A673 (cell line): ENCODE measurements around the gene PRR7. TPM values are rescaled to one million over a fixed set of nuclear protein-coding genes. Genes with fewer than 3 reads are reported as not detected.

Source experiments
- BruUV-seq: library from RNA; stranded (reverse); fragments of 400-500 nt; replicated peaks from 2 replicates; lab custom pipeline; 2021; lab: Mats Ljungman, UMichigan
- CTCF ChIA-PET: fragments of 300-600 bp; sonication (Branson Sonifier 250); formaldehyde crosslinking; loops from one replicate; lab custom pipeline; 2022; ENCODE audit warnings: antibody characterized with exemption; lab: Charles Lee
- POLR2A ChIA-PET: fragments of 300-600 bp; sonication (Branson Sonifier 250); formaldehyde crosslinking; loops from one replicate; lab custom pipeline; 2022; ENCODE audit warnings: antibody characterized with exemption; ENCODE audit not compliant: low non-redundant PET; lab: Charles Lee
- DNase-seq: peaks from one replicate; pipeline ENCODE4 v3.0.0-alpha.2; 2015; ENCODE audit warnings: low spot score
- H3K27ac ChIP-seq: fragments of 200-600 bp; sonication (generic); 2 replicates; pipeline ENCODE4 v1.5.1; 2016; ENCODE audit warnings: mixed run types, low read depth, mild to moderate bottlenecking, mixed read lengths, antibody characterized with exemption, low read length; ENCODE audit not compliant: poor library complexity, severe bottlenecking
- H3K27me3 ChIP-seq: fragments of 200-600 bp; sonication (generic); replicated peaks from 2 replicates; pipeline ENCODE4 v1.6.1; 2017; ENCODE audit warnings: mixed run types, low read depth, mild to moderate bottlenecking, mixed read lengths, antibody characterized with exemption, low read length; ENCODE audit not compliant: insufficient read depth, poor library complexity
- H3K36me3 ChIP-seq: fragments of 200-600 bp; sonication (generic); 2 replicates; pipeline ENCODE4 v1.6.1; 2016; ENCODE audit warnings: mixed run types, mild to moderate bottlenecking, mixed read lengths, antibody characterized with exemption, low read length; ENCODE audit not compliant: insufficient read depth, poor library complexity, severe bottlenecking
- H3K4me1 ChIP-seq: fragments of 200-600 bp; sonication (generic); 2 replicates; pipeline ENCODE4 v1.6.1; 2017; ENCODE audit warnings: mixed run types, mild to moderate bottlenecking, mixed read lengths, antibody characterized with exemption, low read length; ENCODE audit not compliant: insufficient read depth, poor library complexity, severe bottlenecking
- H3K4me3 ChIP-seq: fragments of 200-600 bp; sonication (generic); 2 replicates; pipeline ENCODE4 v1.5.1; 2016; ENCODE audit warnings: low read depth, mixed run types, mild to moderate bottlenecking, mixed read lengths, low read length; ENCODE audit not compliant: poor library complexity, severe bottlenecking
- H3K9me3 ChIP-seq: fragments of 200-600 bp; sonication (generic); 2 replicates; pipeline ENCODE4 v1.6.1; 2016; ENCODE audit warnings: mixed run types, low read depth, mild to moderate bottlenecking, mixed read lengths, antibody characterized with exemption, low read length; ENCODE audit not compliant: poor library complexity, severe bottlenecking
- EZH2 ChIP-seq: fragments of 200-600 bp; sonication (generic); IDR thresholded peaks from 2 replicates; pipeline ENCODE4 v1.6.1; 2017; ENCODE audit warnings: borderline replicate concordance, low read depth, mild to moderate bottlenecking, mixed read lengths, antibody characterized with exemption, low read length; ENCODE audit not compliant: poor library complexity, severe bottlenecking
- intact Hi-C: fragments of 100-400 bp; cut with micrococcal nuclease; formaldehyde crosslinking; loops from one replicate; pipeline ENCODE4 v1.10.0; 2022; ENCODE audit not compliant: unreplicated experiment
- total RNA-seq: library from RNA; stranded (reverse); gene quantifications from 2 replicates; pipeline ENCODE4 v1.2.3, GENCODE V29; 2021
- TF ChIP-seq, protein P1 (sequence below): fragments of 300-800, 200-600 bp; sonication (generic); conservative IDR thresholded peaks from 2 replicates; pipeline ENCODE4 v1.5.1; 2017; ENCODE audit warnings: low read depth, mild to moderate bottlenecking, antibody characterized with exemption, low read length, moderate library complexity, mixed read lengths

Gene PRR7
- total RNA-seq, 1 experiment from 2014 or later: 3.0 TPM

DNA sequence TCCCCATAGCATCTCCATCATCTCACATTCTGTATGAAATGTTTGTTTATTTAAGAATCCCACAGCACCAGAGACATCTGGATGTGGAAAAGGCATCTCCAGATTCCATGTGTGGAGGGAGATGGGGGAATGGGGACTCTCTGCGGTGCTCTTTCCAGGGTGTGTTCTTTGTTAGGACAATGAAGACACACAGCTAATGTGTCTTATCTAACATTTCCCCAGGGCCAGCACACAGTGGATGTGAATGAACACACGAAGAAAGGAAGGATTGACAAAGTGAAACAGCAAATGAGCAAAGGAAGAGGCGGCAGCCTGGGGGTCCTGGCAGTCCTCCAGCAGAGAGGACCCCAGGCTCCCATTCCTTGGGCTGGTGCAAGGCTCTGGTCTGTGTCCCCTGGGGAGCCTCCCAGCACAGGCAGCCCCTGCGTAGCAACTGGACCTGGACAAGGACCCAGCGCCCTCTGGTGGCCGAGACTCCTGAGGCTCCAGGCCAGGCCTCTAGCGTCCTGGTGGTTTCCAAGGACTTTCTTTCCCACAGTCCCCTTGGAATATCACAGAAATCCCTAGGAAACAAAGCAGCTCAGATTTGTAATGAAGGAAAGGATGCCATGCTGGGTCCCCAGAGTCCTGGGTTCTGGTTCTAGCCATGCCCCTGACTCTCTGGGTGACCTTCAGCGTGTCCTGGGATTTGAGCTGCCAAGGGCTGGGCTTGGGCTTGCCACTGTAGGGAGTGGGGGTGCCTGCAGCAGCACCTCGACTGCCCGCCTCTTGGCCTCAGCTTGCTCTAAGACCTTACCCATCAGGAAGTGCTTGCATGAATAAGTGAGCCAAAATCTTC, 54.3 kb downstream of the PRR7 start:
- Histone ChIP-seq H3K9me3 (no peaks in the 10 kb centered on the region), H3K4me3 (no peak overlapping the region), H3K36me3 (no peaks in the 10 kb centered on the region), H3K27me3 (no peaks in the 10 kb centered on the region), H3K27ac (no peak overlapping the region), H3K4me1 (peaks cover 14% of the 10 kb centered on the region)
- ChIA-PET POLR2A (no interaction called here), CTCF (interaction anchor here (0.6 to 1.5 kb wide), 6 partner anchors 13 to 387 kb away, joined by 3 to 6 read pairs (median 4); no protein-coding TSS in a partner anchor)
- BruUV-seq: no TSS peak
- intact Hi-C loops: loop anchor here (1.0 kb wide), 2 partner anchors 111 to 387 kb away; no protein-coding TSS in a partner anchor
- TF ChIP-seq, protein P1, sequence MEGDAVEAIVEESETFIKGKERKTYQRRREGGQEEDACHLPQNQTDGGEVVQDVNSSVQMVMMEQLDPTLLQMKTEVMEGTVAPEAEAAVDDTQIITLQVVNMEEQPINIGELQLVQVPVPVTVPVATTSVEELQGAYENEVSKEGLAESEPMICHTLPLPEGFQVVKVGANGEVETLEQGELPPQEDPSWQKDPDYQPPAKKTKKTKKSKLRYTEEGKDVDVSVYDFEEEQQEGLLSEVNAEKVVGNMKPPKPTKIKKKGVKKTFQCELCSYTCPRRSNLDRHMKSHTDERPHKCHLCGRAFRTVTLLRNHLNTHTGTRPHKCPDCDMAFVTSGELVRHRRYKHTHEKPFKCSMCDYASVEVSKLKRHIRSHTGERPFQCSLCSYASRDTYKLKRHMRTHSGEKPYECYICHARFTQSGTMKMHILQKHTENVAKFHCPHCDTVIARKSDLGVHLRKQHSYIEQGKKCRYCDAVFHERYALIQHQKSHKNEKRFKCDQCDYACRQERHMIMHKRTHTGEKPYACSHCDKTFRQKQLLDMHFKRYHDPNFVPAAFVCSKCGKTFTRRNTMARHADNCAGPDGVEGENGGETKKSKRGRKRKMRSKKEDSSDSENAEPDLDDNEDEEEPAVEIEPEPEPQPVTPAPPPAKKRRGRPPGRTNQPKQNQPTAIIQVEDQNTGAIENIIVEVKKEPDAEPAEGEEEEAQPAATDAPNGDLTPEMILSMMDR: peak; percentile 90
- TF ChIP-seq EZH2: no peak
- peak; percentile 83 for DNase-seq

DNA sequence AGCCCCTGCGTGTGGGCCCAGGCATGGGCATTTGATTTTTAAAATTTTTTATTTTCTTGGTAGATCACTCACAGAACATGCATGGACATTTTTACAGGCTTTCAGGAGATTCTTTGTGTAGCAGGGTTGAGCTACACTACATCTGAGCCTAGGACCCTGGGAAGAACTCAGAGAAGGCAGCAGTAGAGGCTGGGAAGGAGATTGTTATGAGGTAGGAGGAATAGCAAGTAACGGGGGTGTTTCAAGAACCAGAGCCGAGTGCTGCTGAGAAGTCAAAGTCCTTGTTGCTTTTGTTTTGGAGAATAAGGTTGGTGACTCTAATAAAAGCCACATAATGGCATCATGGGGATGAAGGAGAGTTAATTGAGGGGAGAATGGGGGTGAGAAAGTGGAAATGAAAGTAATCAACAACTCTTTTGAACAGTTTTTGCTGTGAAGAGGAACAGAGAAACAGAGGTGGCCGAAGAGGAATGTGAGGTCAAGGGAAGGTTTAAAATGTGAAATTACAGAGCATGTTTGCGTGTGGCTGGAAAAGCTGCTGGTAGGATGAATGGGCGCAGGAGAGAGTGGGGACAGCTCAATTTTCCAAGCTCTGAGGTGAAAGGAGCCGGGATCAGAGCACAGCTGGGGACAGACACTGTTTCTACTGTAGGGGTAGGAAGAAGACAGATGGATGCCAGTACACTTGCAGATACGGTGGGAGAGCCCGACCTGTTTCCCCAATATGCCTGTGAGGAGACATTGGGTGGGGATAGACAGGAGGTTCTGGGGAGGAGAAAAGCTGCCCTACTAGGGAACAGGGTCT, 55.5 kb downstream of the PRR7 start:
- intact Hi-C loops: loop anchor here (1.0 kb wide), 2 partner anchors 112 to 388 kb away; no protein-coding TSS in a partner anchor
- ChIA-PET CTCF (interaction anchor here (0.7 to 1.5 kb wide), 5 partner anchors 14 to 388 kb away, joined by 3 to 6 read pairs (median 4); no protein-coding TSS in a partner anchor), POLR2A (no interaction called here)
- BruUV-seq: no TSS peak
- Histone ChIP-seq H3K9me3 (no peaks in the 10 kb centered on the region), H3K36me3 (no peaks in the 10 kb centered on the region), H3K27ac (no peak overlapping the region), H3K4me3 (no peak overlapping the region), H3K4me1 (peaks cover 6% of the 10 kb centered on the region), H3K27me3 (no peaks in the 10 kb centered on the region)
- no peak for TF ChIP-seq EZH2
- TF ChIP-seq, protein P1: no peak
- DNase-seq: no peak

DNA sequence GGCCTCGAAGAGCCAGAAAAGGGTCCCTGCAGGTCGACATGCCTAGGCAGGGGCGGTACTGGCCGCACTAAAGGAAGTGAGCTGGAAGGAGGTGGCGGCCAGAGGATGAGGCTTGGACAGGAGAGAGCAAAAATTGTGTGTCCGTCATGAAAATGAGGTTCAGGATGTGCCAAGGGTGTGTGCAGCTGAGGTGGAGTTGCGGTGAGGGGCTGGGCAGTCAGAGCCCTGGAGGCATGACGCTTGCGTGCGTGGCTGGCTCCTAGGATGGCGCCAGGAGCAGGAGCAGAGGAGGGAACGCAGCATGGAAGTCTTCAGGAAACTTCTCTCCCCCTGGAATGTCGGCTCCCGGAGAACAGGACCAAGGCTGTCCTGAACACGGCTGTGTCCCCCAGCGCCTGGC, 56.3 kb downstream of the PRR7 start:
- no peak for TF ChIP-seq EZH2
- TF ChIP-seq, protein P1: no peak
- ChIA-PET CTCF (no interaction called here), POLR2A (no interaction called here)
- Histone ChIP-seq H3K36me3 (no peaks in the 10 kb centered on the region), H3K4me3 (no peak overlapping the region), H3K9me3 (no peaks in the 10 kb centered on the region), H3K27me3 (no peaks in the 10 kb centered on the region), H3K27ac (no peak overlapping the region), H3K4me1 (peaks cover 6% of the 10 kb centered on the region)
- intact Hi-C loops: no loop called here
- DNase-seq: no peak
- BruUV-seq: no TSS peak
